ENCODE results near the gene ZWILCH.

DNA sequence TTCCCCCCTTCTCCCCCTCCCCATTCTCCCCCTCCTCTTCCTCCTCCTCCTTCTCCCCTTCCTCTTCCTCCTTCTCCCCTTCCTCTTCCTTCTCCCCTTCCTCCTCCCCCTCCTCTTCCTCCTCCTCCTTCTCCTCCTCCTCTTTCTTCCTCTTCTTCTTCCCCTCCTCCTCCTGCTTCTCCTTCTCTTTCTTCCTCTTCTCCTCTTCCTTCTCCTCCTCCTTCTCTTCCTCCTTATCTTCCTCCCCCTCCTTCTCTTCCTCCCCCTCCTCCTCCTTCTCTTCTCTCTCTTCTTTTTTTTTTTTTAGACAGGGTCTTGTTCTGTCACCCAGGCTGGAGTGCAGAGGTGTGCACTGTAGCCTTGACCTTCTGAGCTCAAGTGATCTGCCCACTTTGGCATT, 81.9 kb downstream of the ZWILCH start:
- TF ChIP-seq, protein P1, sequence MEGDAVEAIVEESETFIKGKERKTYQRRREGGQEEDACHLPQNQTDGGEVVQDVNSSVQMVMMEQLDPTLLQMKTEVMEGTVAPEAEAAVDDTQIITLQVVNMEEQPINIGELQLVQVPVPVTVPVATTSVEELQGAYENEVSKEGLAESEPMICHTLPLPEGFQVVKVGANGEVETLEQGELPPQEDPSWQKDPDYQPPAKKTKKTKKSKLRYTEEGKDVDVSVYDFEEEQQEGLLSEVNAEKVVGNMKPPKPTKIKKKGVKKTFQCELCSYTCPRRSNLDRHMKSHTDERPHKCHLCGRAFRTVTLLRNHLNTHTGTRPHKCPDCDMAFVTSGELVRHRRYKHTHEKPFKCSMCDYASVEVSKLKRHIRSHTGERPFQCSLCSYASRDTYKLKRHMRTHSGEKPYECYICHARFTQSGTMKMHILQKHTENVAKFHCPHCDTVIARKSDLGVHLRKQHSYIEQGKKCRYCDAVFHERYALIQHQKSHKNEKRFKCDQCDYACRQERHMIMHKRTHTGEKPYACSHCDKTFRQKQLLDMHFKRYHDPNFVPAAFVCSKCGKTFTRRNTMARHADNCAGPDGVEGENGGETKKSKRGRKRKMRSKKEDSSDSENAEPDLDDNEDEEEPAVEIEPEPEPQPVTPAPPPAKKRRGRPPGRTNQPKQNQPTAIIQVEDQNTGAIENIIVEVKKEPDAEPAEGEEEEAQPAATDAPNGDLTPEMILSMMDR (IDR thresholded peaks at IDR 0.05; ENCODE audit: poor library complexity), result no peak
- TF ChIP-seq EZH2phosphoT487 (IDR thresholded peaks at IDR 0.05; ENCODE audit: low read depth, severe bottlenecking, unreplicated experiment) (no peak), EZH2 (IDR thresholded peaks at IDR 0.05; ENCODE audit: borderline replicate concordance) (no peak)
